ENCODE results near the gene TMSB15B.
"Not testable (repeated sequence)": the region's sequence is repeated elsewhere in the genome, so short reads cannot be mapped to it uniquely, and the experiment has no call there.

Gene TMSB15B

GRCh38 chrX:103927030-103927429 lies 35.4 kb upstream of the TMSB15B start:
- no peak for DNase-seq (ENCODE audit: extremely low read depth, insufficient read length)
- TF ChIP-seq, protein P1, sequence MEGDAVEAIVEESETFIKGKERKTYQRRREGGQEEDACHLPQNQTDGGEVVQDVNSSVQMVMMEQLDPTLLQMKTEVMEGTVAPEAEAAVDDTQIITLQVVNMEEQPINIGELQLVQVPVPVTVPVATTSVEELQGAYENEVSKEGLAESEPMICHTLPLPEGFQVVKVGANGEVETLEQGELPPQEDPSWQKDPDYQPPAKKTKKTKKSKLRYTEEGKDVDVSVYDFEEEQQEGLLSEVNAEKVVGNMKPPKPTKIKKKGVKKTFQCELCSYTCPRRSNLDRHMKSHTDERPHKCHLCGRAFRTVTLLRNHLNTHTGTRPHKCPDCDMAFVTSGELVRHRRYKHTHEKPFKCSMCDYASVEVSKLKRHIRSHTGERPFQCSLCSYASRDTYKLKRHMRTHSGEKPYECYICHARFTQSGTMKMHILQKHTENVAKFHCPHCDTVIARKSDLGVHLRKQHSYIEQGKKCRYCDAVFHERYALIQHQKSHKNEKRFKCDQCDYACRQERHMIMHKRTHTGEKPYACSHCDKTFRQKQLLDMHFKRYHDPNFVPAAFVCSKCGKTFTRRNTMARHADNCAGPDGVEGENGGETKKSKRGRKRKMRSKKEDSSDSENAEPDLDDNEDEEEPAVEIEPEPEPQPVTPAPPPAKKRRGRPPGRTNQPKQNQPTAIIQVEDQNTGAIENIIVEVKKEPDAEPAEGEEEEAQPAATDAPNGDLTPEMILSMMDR (IDR thresholded peaks at IDR 0.05; ENCODE audit: insufficient read depth, low read length, poor library complexity, severe bottlenecking), result no peak
- no peak overlapping the region for H3K4me3 ChIP-seq (replicated peaks; ENCODE audit: low read depth, low read length)
- no peaks in the 10 kb centered on the region for H3K27me3 ChIP-seq (replicated peaks; ENCODE audit: control insufficient read depth, insufficient read depth, low read length)
- no peaks in the 10 kb centered on the region; the same call in 1 of the 2 replicates for H3K36me3 ChIP-seq (ENCODE audit: control insufficient read depth, insufficient read depth, low read length)

GRCh38 chrX:103927633-103928032 lies 34.8 kb upstream of the TMSB15B start:
- Histone ChIP-seq H3K27me3 (replicated peaks; ENCODE audit: control insufficient read depth, insufficient read depth, low read length) (no peaks in the 10 kb centered on the region), H3K4me3 (replicated peaks; ENCODE audit: low read depth, low read length) (no peak overlapping the region), H3K36me3 (ENCODE audit: control insufficient read depth, insufficient read depth, low read length) (no peaks in the 10 kb centered on the region; the same call in 1 of the 2 replicates)
- TF ChIP-seq, protein P1 (IDR thresholded peaks at IDR 0.05; ENCODE audit: insufficient read depth, low read length, poor library complexity, severe bottlenecking), result no peak
- DNase-seq (ENCODE audit: extremely low read depth, insufficient read length), result no peak

DNA sequence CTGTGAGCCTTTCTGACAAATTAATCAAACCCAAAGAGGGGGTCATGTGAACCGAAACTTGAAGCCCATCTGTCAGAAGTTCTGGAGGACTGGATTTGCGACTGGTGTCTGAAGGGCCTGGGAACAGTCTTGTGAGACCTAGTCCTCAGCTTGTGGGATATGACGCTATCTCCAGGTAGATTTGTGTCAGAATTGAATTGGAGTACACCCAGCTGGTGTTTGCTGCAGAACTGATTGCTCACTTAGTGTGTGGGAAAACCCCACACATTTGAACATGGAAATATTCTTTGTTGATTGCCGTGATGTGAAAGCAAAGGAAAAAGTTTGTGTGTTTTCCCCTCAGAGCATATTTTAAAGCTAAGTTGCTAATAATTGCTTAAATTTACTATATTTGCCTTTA lies 30.3 kb upstream of the TMSB15B start:
- no peak for DNase-seq (ENCODE audit: extremely low read depth, insufficient read length)
- H3K36me3 ChIP-seq (ENCODE audit: control insufficient read depth, insufficient read depth, low read length), result no peaks in the 10 kb centered on the region; the same call in 1 of the 2 replicates
- H3K4me3 ChIP-seq (replicated peaks; ENCODE audit: low read depth, low read length), result no peak overlapping the region
- TF ChIP-seq, protein P1 (IDR thresholded peaks at IDR 0.05; ENCODE audit: insufficient read depth, low read length, poor library complexity, severe bottlenecking), result no peak
- H3K27me3 ChIP-seq (replicated peaks; ENCODE audit: control insufficient read depth, insufficient read depth, low read length), result no peaks in the 10 kb centered on the region

DNA sequence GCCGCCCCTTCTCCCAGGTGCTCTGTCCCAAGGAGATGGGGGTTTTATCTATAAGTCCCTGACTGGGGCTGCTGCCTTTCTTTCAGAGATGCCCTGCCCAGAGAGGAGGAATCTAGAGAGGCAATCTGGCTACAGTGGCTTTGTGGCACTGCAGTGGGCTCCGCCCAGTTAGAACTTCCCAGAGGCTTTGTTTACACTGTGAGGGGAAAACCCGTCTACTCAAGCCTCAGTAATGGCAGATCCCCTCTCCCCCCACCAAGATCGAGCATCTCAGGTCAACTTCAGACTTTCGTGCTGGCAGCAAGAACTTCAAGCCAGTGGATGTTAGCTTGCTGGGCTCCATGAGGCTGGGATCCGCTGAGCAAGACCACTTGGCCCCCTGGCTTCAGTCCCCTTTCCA lies 22.2 kb upstream of the TMSB15B start:
- H3K4me3 ChIP-seq (replicated peaks; ENCODE audit: low read depth, low read length), result not testable (repeated sequence)

GRCh38 chrX:103941201-103941975 lies 21.0 kb upstream of the TMSB15B start:
- H3K4me3 ChIP-seq (replicated peaks; ENCODE audit: low read depth, low read length), result no peak overlapping the region
- DNase-seq (ENCODE audit: extremely low read depth, insufficient read length), result no peak
- no peaks in the 10 kb centered on the region for H3K36me3 ChIP-seq (ENCODE audit: control insufficient read depth, insufficient read depth, low read length)
- TF ChIP-seq, protein P1 (IDR thresholded peaks at IDR 0.05; ENCODE audit: insufficient read depth, low read length, poor library complexity, severe bottlenecking), result peak; percentile 41
- no peaks in the 10 kb centered on the region for H3K27me3 ChIP-seq (replicated peaks; ENCODE audit: control insufficient read depth, insufficient read depth, low read length)

More for the DNA sequence above, 22.2 kb upstream of the TMSB15B start:
- H3K27me3 ChIP-seq (replicated peaks; ENCODE audit: control insufficient read depth, insufficient read depth, low read length); DNase-seq (ENCODE audit: extremely low read depth, insufficient read length); H3K36me3 ChIP-seq (ENCODE audit: control insufficient read depth, insufficient read depth, low read length): not testable (repeated sequence)

DNA sequence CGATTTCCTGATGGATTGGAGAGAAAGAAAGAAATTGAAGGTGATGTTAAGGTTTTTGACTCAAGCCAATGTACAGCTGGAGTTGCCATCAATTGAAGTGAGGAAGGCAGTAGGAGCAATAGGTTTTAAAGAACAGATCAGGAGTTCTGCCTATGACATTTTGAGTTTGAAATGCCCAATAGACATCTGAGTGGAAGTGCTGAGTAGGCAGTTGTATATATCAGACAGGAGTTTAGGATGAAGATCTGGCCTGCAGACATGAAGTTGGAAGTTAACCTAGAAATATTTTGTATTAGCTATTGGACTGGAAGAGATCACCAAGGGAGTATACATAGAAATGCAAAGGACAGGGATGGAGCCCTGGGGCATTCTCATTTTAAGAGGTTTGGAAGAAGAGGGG lies 12.9 kb upstream of the TMSB15B start:
- TF ChIP-seq, protein P1 (IDR thresholded peaks at IDR 0.05; ENCODE audit: insufficient read depth, low read length, poor library complexity, severe bottlenecking), result no peak
- no peak overlapping the region for H3K4me3 ChIP-seq (replicated peaks; ENCODE audit: low read depth, low read length)
- H3K36me3 ChIP-seq (ENCODE audit: control insufficient read depth, insufficient read depth, low read length), result no peaks in the 10 kb centered on the region
- no peaks in the 10 kb centered on the region for H3K27me3 ChIP-seq (replicated peaks; ENCODE audit: control insufficient read depth, insufficient read depth, low read length)
- no peak for DNase-seq (ENCODE audit: extremely low read depth, insufficient read length)
